Measurements from ENCODE around the gene DIMT1.

Gene DIMT1

DNA sequence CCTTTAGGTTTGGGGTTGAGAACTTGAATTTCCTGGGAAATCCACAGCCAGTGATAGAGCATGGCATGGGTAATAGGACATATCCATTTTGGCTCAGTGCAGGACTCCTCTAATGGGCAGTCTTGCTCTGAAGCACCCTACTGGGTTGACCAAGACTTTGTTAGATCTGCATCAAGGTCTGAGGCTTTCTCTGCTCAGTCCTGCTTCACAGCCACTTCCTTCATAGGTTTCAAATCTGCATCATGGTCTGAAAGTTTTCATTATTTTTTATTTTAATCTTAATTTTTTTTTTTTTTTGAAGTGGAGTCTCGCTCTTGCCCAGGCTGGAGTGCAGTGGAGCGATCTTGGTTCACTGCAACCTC, 61.2 kb downstream of the DIMT1 start:
- Histone ChIP-seq H3K4me1 (ENCODE audit: insufficient read depth, low read length, severe bottlenecking) (no peaks in the 10 kb centered on the region), H3K4me3 (ENCODE audit: low read depth, low read length, poor library complexity, severe bottlenecking) (no peak overlapping the region), H3K79me2 (ENCODE audit: insufficient read depth, low read length) (peaks cover 74% of the 10 kb centered on the region), H3K9me2 (ENCODE audit: low read depth, low read length) (no peaks in the 10 kb centered on the region), H3K36me3 (ENCODE audit: insufficient read depth, low read length) (peaks cover 13% of the 10 kb centered on the region; the same call in 1 of the 2 replicates), H3K27ac (ENCODE audit: low read depth, low read length, poor library complexity, severe bottlenecking) (no peak overlapping the region), H3K4me2 (ENCODE audit: low read length) (no peak overlapping the region), H2AFZ (ENCODE audit: low read length) (no peak overlapping the region), H3K9me3 (ENCODE audit: low read length) (no peaks in the 10 kb centered on the region), H3F3A (ENCODE audit: insufficient read depth, low read length) (no peaks in the 10 kb centered on the region), H3K27me3 (ENCODE audit: insufficient read depth, low read length) (no peaks in the 10 kb centered on the region), H3K9ac (ENCODE audit: low read length) (no peak overlapping the region), H4K20me1 (ENCODE audit: insufficient read depth, low read length) (no peaks in the 10 kb centered on the region)
- no peak for TF ChIP-seq EZH2 (IDR thresholded peaks at IDR 0.05; ENCODE audit: borderline replicate concordance, low read length)
- TF ChIP-seq, protein P1, sequence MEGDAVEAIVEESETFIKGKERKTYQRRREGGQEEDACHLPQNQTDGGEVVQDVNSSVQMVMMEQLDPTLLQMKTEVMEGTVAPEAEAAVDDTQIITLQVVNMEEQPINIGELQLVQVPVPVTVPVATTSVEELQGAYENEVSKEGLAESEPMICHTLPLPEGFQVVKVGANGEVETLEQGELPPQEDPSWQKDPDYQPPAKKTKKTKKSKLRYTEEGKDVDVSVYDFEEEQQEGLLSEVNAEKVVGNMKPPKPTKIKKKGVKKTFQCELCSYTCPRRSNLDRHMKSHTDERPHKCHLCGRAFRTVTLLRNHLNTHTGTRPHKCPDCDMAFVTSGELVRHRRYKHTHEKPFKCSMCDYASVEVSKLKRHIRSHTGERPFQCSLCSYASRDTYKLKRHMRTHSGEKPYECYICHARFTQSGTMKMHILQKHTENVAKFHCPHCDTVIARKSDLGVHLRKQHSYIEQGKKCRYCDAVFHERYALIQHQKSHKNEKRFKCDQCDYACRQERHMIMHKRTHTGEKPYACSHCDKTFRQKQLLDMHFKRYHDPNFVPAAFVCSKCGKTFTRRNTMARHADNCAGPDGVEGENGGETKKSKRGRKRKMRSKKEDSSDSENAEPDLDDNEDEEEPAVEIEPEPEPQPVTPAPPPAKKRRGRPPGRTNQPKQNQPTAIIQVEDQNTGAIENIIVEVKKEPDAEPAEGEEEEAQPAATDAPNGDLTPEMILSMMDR (IDR thresholded peaks at IDR 0.05; ENCODE audit: low read length), result no peak

DNA sequence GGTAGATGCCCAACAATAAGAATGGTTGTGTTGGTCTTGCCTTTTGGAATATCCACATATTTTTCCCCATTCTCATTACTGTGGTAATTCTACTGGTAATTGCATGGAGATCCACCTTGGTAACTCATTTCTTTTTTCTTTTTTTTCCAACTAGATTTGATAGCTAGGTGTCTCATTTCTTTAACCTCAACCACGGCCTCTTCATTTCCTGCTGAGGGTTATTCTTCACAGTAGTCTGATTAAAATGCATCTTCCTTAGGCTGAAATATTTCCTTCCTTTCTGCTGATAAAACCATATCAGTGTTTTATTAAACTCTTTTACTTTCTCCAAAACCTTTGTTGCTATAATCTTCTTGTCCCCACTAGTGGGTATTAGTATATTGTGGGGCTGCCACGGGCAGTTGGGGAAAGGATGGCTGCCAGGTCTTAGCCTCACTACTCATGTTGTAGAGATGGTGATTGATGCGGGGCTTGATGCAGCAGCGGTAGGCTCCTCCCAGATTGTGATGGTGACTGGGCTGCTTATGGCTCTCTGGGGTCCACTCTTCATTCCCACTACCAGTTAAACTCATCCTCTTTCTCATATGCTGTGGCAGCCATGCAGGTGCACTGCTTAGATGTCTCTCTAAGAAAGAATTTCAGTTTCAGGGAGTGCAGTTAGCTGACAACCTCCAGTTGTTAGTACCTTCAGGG, 61.8 kb downstream of the DIMT1 start:
- TF ChIP-seq EZH2 (IDR thresholded peaks at IDR 0.05; ENCODE audit: borderline replicate concordance, low read length), result no peak
- TF ChIP-seq, protein P1 (IDR thresholded peaks at IDR 0.05; ENCODE audit: low read length), result no peak
- Histone ChIP-seq H3K9me2 (ENCODE audit: low read depth, low read length) (no peaks in the 10 kb centered on the region), H3K4me2 (ENCODE audit: low read length) (no peak overlapping the region), H3K27me3 (ENCODE audit: insufficient read depth, low read length) (no peaks in the 10 kb centered on the region), H3F3A (ENCODE audit: insufficient read depth, low read length) (no peaks in the 10 kb centered on the region), H3K9ac (ENCODE audit: low read length) (no peak overlapping the region), H3K4me3 (ENCODE audit: low read depth, low read length, poor library complexity, severe bottlenecking) (no peak overlapping the region), H3K79me2 (ENCODE audit: insufficient read depth, low read length) (peaks cover 75% of the 10 kb centered on the region), H3K9me3 (ENCODE audit: low read length) (no peaks in the 10 kb centered on the region), H2AFZ (ENCODE audit: low read length) (no peak overlapping the region), H3K36me3 (ENCODE audit: insufficient read depth, low read length) (peaks cover 12% of the 10 kb centered on the region; the same call in 1 of the 2 replicates), H4K20me1 (ENCODE audit: insufficient read depth, low read length) (no peaks in the 10 kb centered on the region), H3K27ac (ENCODE audit: low read depth, low read length, poor library complexity, severe bottlenecking) (no peak overlapping the region), H3K4me1 (ENCODE audit: insufficient read depth, low read length, severe bottlenecking) (no peaks in the 10 kb centered on the region)

DNA sequence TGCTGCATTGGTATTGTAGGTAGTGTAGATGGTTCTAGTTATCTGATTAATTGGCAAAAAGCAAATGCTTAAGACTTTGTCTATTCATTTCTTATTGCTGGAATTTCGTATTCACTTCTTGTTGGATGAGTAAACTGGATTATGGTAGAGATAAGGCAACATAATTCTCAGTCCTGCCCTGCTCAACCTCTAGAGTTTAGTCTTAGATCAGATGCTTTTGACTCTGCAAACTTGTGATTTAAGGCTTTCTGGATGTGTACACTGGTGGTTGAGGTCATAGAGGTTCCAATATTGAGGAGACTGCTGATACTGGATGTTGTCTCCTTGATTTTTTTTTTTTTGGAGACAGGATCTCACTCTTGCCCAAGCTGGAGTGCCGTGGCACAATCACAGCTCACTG, 62.7 kb downstream of the DIMT1 start:
- Histone ChIP-seq H3K27me3 (ENCODE audit: insufficient read depth, low read length) (no peaks in the 10 kb centered on the region), H3K4me1 (ENCODE audit: insufficient read depth, low read length, severe bottlenecking) (no peaks in the 10 kb centered on the region), H3K9me3 (ENCODE audit: low read length) (no peaks in the 10 kb centered on the region), H3F3A (ENCODE audit: insufficient read depth, low read length) (no peaks in the 10 kb centered on the region), H3K4me2 (ENCODE audit: low read length) (no peak overlapping the region), H3K36me3 (ENCODE audit: insufficient read depth, low read length) (peaks cover 8% of the 10 kb centered on the region; the same call in 1 of the 2 replicates), H3K9me2 (ENCODE audit: low read depth, low read length) (no peaks in the 10 kb centered on the region), H2AFZ (ENCODE audit: low read length) (no peak overlapping the region), H3K79me2 (ENCODE audit: insufficient read depth, low read length) (peaks cover 76% of the 10 kb centered on the region), H3K4me3 (ENCODE audit: low read depth, low read length, poor library complexity, severe bottlenecking) (no peak overlapping the region), H3K9ac (ENCODE audit: low read length) (no peak overlapping the region), H4K20me1 (ENCODE audit: insufficient read depth, low read length) (no peaks in the 10 kb centered on the region), H3K27ac (ENCODE audit: low read depth, low read length, poor library complexity, severe bottlenecking) (no peak overlapping the region)
- no peak for TF ChIP-seq EZH2 (IDR thresholded peaks at IDR 0.05; ENCODE audit: borderline replicate concordance, low read length)
- TF ChIP-seq, protein P1 (IDR thresholded peaks at IDR 0.05; ENCODE audit: low read length), result no peak

Data from OCI-LY1 (cell line).